GM12878 (cell line): Measurements from ENCODE around the gene BCL10. TPM values are rescaled to one million over a fixed set of nuclear protein-coding genes. Genes with fewer than 3 reads are reported as not detected.
A peak's percentile ranks its signal among the peaks of the same experiment; 100 is the strongest.

Experiments
- ATAC-seq: fragments of 200-7000 bp; cut with Tn5 transposase; 3 replicates; pipeline ENCODE4 v1.9.1; 2020; ENCODE audit warnings: mild to moderate bottlenecking, moderate library complexity
- BruUV-seq: library from RNA; stranded (reverse); fragments of 400-500 nt; replicated peaks from 2 replicates; lab custom pipeline; 2021; lab: Mats Ljungman, UMichigan
- CTCF ChIA-PET: fragments of 300-600 bp; sonication (Branson Sonifier 250); formaldehyde crosslinking; extraction: SDS; loops from one replicate; lab custom pipeline; 2021; ENCODE audit warnings: inconsistent platforms; lab: Yijun Ruan, JAX
- POLR2A ChIA-PET: fragments of 350-600 bp; formaldehyde crosslinking; extraction: SDS; loops from one replicate; lab custom pipeline; 2021; ENCODE audit warnings: inconsistent platforms; lab: Charles Lee
- RAD21 ChIA-PET: fragments of 300-600 bp; sonication (Branson Sonifier 250); formaldehyde crosslinking; loops from one replicate; lab custom pipeline; 2023; ENCODE audit warnings: antibody characterized with exemption; ENCODE audit not compliant: unreplicated experiment; lab: Charles Lee
- SMC1A ChIA-PET: fragments of 300-600 bp; sonication (Branson Sonifier 250); formaldehyde crosslinking; loops from one replicate; lab custom pipeline; 2023; ENCODE audit not compliant: unreplicated experiment, uncharacterized antibody; lab: Charles Lee
- DNase-seq: peaks from one replicate; pipeline ENCODE4 v3.0.0-alpha.2; 2011; ENCODE audit warnings: low read depth, low spot score
- FAIRE-seq: peaks from 3 replicates; lab custom pipeline; 2011; peaks lifted over from hg19 to GRCh38; lab: Jason Lieb, UNC
- H2AFZ ChIP-seq: 2 replicates; pipeline ENCODE4 v1.6.0; 2011; ENCODE audit warnings: low read depth, low read length, control low read depth; ENCODE audit not compliant: control insufficient read depth
- H3K27ac ChIP-seq: 2 replicates; pipeline ENCODE4 v1.5.1; 2011; ENCODE audit warnings: control low read depth; ENCODE audit not compliant: control insufficient read depth, insufficient read depth
- H3K27me3 ChIP-seq, 2 experiments: replicated peaks in 1 of 2; 2 replicates each; pipeline versions ENCODE4 v1.6.0 to v1.6.1; 2011; ENCODE audit warnings: low read length in 1 of 2; ENCODE audit not compliant: control insufficient read depth in 2 of 2, insufficient read depth in 2 of 2
- H3K36me3 ChIP-seq, 2 experiments: 2 replicates each; pipeline ENCODE4 v1.5.1; 2011; ENCODE audit warnings: low read length in 1 of 2; ENCODE audit not compliant: control insufficient read depth in 2 of 2, insufficient read depth in 2 of 2
- H3K4me1 ChIP-seq: 2 replicates; pipeline ENCODE4 v1.6.1; 2011; ENCODE audit warnings: mild to moderate bottlenecking, low read length, moderate library complexity, mixed read lengths; ENCODE audit not compliant: control insufficient read depth, insufficient read depth
- H3K4me2 ChIP-seq: 2 replicates; pipeline ENCODE4 v1.6.0; 2011; ENCODE audit warnings: control low read depth; ENCODE audit not compliant: control insufficient read depth, insufficient read depth
- H3K4me3 ChIP-seq: fragments of 200-600 bp; sonication (generic); 2 replicates; pipeline ENCODE4 v1.5.1; 2016
- H3K79me2 ChIP-seq: 2 replicates; pipeline ENCODE4 v1.6.0; 2011; ENCODE audit warnings: low read length; ENCODE audit not compliant: control insufficient read depth, insufficient read depth
- H3K9ac ChIP-seq: 2 replicates; pipeline ENCODE4 v1.8.0; 2011; ENCODE audit warnings: low read length, control low read depth, mixed read lengths; ENCODE audit not compliant: control insufficient read depth, insufficient read depth
- H3K9me3 ChIP-seq: replicated peaks from 3 replicates; pipeline ENCODE4 v1.5.1; 2011; ENCODE audit warnings: mild to moderate bottlenecking, low read length; ENCODE audit not compliant: control insufficient read depth, insufficient read depth
- H4K20me1 ChIP-seq: 2 replicates; pipeline ENCODE4 v1.6.0; 2011; ENCODE audit not compliant: control insufficient read depth, insufficient read depth
- BCL11A ChIP-seq: IDR thresholded peaks from 2 replicates; pipeline ENCODE4 v1.6.1; 2011; ENCODE audit warnings: low read depth, low read length
- CEBPB ChIP-seq, 2 experiments: fragments of 150-350 bp in 1 of 2; IDR thresholded peaks; 2 replicates each; pipeline ENCODE4 v1.6.1; 2012 to 2014; ENCODE audit warnings: low read depth in 2 of 2, low read length in 2 of 2, borderline replicate concordance in 1 of 2, inconsistent platforms in 1 of 2
- CHD1 ChIP-seq: IDR thresholded peaks from 2 replicates; pipeline ENCODE4 v1.6.1; 2012; ENCODE audit warnings: low read depth, low read length, improper control_type of control experiment
- FOXM1 ChIP-seq: IDR thresholded peaks from 2 replicates; pipeline ENCODE4 v1.6.1; 2012; ENCODE audit warnings: low read depth, mild to moderate bottlenecking, inconsistent platforms, low read length, moderate library complexity
- HSF1 ChIP-seq: fragments of 150-350 bp; IDR thresholded peaks from 2 replicates; pipeline ENCODE4 v1.6.1; 2014; ENCODE audit warnings: mild to moderate bottlenecking, low read depth, low read length
- IKZF1 ChIP-seq: fragments of 450-650 bp; conservative IDR thresholded peaks from 2 replicates; pipeline ENCODE4 v1.6.1; 2017; ENCODE audit warnings: antibody characterized with exemption, mild to moderate bottlenecking
- KLF5 ChIP-seq: fragments of 450-650 bp; IDR thresholded peaks from 2 replicates; pipeline ENCODE4 v1.6.1; 2014; ENCODE audit warnings: mild to moderate bottlenecking; ENCODE audit not compliant: partially characterized antibody
- MEF2B ChIP-seq: fragments of 450-650 bp; IDR thresholded peaks from 2 replicates; pipeline ENCODE4 v1.6.1; 2018; ENCODE audit warnings: mild to moderate bottlenecking, moderate library complexity; ENCODE audit not compliant: partially characterized antibody, poor library complexity, severe bottlenecking
- NR2C2 ChIP-seq: IDR thresholded peaks from 2 replicates; pipeline ENCODE4 v1.6.1; 2011; ENCODE audit warnings: borderline replicate concordance, low read depth; ENCODE audit not compliant: control insufficient read depth, insufficient read length
- POLR2A ChIP-seq: IDR thresholded peaks from 2 replicates; pipeline ENCODE4 v1.6.1; 2011; ENCODE audit warnings: low read depth, mild to moderate bottlenecking, low read length
- RBBP5 ChIP-seq: fragments of 200-600 bp; sonication (generic); conservative IDR thresholded peaks from 2 replicates; pipeline ENCODE4 v1.6.1; 2016
- RUNX3 ChIP-seq: IDR thresholded peaks from 2 replicates; pipeline ENCODE4 v1.6.1; 2012; ENCODE audit warnings: low read length, inconsistent platforms
- TBL1XR1 ChIP-seq: IDR thresholded peaks from 2 replicates; pipeline ENCODE4 v1.6.1; 2012; ENCODE audit warnings: low read depth, low read length, improper control_type of control experiment
- WRNIP1 ChIP-seq: IDR thresholded peaks from 2 replicates; pipeline ENCODE4 v1.6.1; 2011; ENCODE audit warnings: low read depth, low read length, improper control_type of control experiment, borderline replicate concordance
- ZBTB33 ChIP-seq: fragments of 450-650 bp; IDR thresholded peaks from 2 replicates; pipeline ENCODE4 v1.6.1; 2017; ENCODE audit warnings: mild to moderate bottlenecking
- WGBS: methylation state at CpG from one replicate; pipeline ENCODE4 v1.1.6; 2016; ENCODE audit warnings: low lambda C conversion rate; ENCODE audit not compliant: insufficient replicate concordance, insufficient coverage; ENCODE audit errors: missing lambda C conversion rate; 5-methylcytosine and 5-hydroxymethylcytosine counted together
- in situ Hi-C: fragments of 300-500 bp; cut with MboI; formaldehyde crosslinking; loops from 9 replicates; pipeline ENCODE4 v1.14.3; 2018; ENCODE audit warnings: mixed read lengths
- intact Hi-C: fragments of 100-400 bp; cut with micrococcal nuclease; formaldehyde crosslinking; loops from one replicate; pipeline ENCODE4 v1.14.2; 2022; ENCODE audit not compliant: unreplicated experiment
- polyA plus RNA-seq, 11 experiments: library from polyadenylated mRNA; depleted of rRNA in 4 of 11; unstranded in 6 of 11; stranded (reverse) in 5 of 11; fragments of >200 nt; fragmentation: Nextera tagmentation in 4 of 11; fragmentation: Illumina TruSeq in 1 of 11; extraction: Ambion mirVana in 4 of 11; extraction: Trizol in 1 of 11; gene quantifications; 1 replicate in 1 of 11; 2 replicates in 10 of 11; pipeline versions ENCODE4 v1.2.1 to v1.2.3, GENCODE V29; 2011 to 2016; ENCODE audit warnings: inconsistent platforms in 2 of 11, missing spikeins in 2 of 11, low read depth in 1 of 11
- total RNA-seq, 4 experiments: library from RNA; depleted of rRNA in 3 of 4; stranded (reverse); fragments of >200 nt in 3 of 4; fragmentation: Illumina TruSeq in 1 of 4; extraction: Trizol in 1 of 4; gene quantifications; 2 replicates each; pipeline versions ENCODE4 v1.2.1 to v1.2.3, GENCODE V29; 2013 to 2021

The BCL10 gene
- total and polyA plus RNA-seq, 10 of the 15 experiments (the other 5 are each of a cell fraction or from before 2014, with no cell fraction given) = 10.6 to 35.2 (median 19.5) TPM

- no peaks in the 10 kb centered on the region for H3K79me2 ChIP-seq
- POLR2A ChIA-PET = no interaction called here
- no peak overlapping the region; the same call in 1 of the 2 replicates for H2AFZ ChIP-seq
- H3K4me1 ChIP-seq = peaks cover 11% of the 10 kb centered on the region
- SMC1A ChIA-PET = no interaction called here
- ATAC-seq (no peak), DNase-seq (no peak), FAIRE-seq (no peak)
- peak overlapping the region; percentile 65; the same call in 1 of the 2 replicates for H3K4me2 ChIP-seq
- no peak overlapping the region for H3K9ac ChIP-seq
- BruUV-seq = no TSS peak
- CTCF ChIA-PET = interaction anchor here (0.6 kb wide), 1 partner anchor 35 kb away, joined by 3 read pairs; no protein-coding TSS in a partner anchor
- 77% methylated on average over 9 of the region's 9 CpGs for WGBS
- no peaks in the 10 kb centered on the region for H3K9me3 ChIP-seq
- TF ChIP-seq TBL1XR1 (no peak), NR2C2 (no peak), POLR2A (no peak), BCL11A (no peak), RBBP5 (no peak), IKZF1 (no peak), RUNX3 (peak; percentile 47; the same call in 1 of the 2 replicates)
- H3K36me3 ChIP-seq = no peaks in the 10 kb centered on the region
- no peaks in the 10 kb centered on the region for H4K20me1 ChIP-seq
- H3K4me3 ChIP-seq = no peak overlapping the region
- H3K27ac ChIP-seq = no peak overlapping the region
- intact Hi-C loops = no loop called here
- RAD21 ChIA-PET = no interaction called here
- no peaks in the 10 kb centered on the region for H3K27me3 ChIP-seq
- in situ Hi-C loops = no loop called here
Observed at GRCh38 chr1:85289207-85289847, 12.9 kb upstream of the BCL10 start.

- Histone ChIP-seq H4K20me1 (no peaks in the 10 kb centered on the region), H3K4me2 (no peak overlapping the region), H3K9me3 (no peaks in the 10 kb centered on the region), H3K4me1 (peaks cover 2% of the 10 kb centered on the region), H3K4me3 (no peak overlapping the region), H3K79me2 (no peaks in the 10 kb centered on the region), H3K36me3 (no peaks in the 10 kb centered on the region), H2AFZ (no peak overlapping the region), H3K27me3 (no peaks in the 10 kb centered on the region), H3K27ac (no peak overlapping the region), H3K9ac (no peak overlapping the region)
- ChIA-PET SMC1A (interaction anchor here (1.2 to 1.7 kb wide), 2 partner anchors 10 to 31 kb away, joined by 3 to 5 read pairs; no protein-coding TSS in a partner anchor), RAD21 (no interaction called here), POLR2A (no interaction called here), CTCF (interaction anchor here (1.3 kb wide), 1 partner anchor 26 kb away, joined by 3 read pairs; no protein-coding TSS in a partner anchor)
- in situ Hi-C loops = no loop called here
- DNase-seq (no peak), ATAC-seq (no peak), FAIRE-seq (no peak)
- WGBS = 76% methylated on average over 2 of the region's 2 CpGs
- intact Hi-C loops = no loop called here
- no TSS peak for BruUV-seq
- no peak for TF ChIP-seq HSF1
- no peak for TF ChIP-seq ZBTB33
- no peak for TF ChIP-seq CEBPB (IDR thresholded peaks at IDR 0.05; ENCODE audit: borderline replicate concordance in 1 of 2, low read depth in 2 of 2, low read length in 2 of 2)
- TF ChIP-seq WRNIP1 = no peak
- no peak for TF ChIP-seq KLF5
- TF ChIP-seq MEF2B = no peak
- no peak for TF ChIP-seq CHD1
- no peak for TF ChIP-seq FOXM1
Observed at GRCh38 chr1:85284202-85284601, 7.8 kb upstream of the BCL10 start.
